Glutamatergic neuron (in vitro differentiated cells): ENCODE data around the gene CADM1. TPM values are rescaled to one million over a fixed set of nuclear protein-coding genes. Genes with fewer than 3 reads are reported as not detected.

Experiments used
- DNase-seq: peaks from one replicate; pipeline ENCODE4 v3.0.0; 2022
- H3K27ac Mint-ChIP-seq: one replicate; pipeline ENCODE4 v1.8.0; 2020; ENCODE audit warnings: mild to moderate bottlenecking, mixed read lengths, inconsistent platforms; ENCODE audit not compliant: unreplicated experiment
- H3K27me3 Mint-ChIP-seq: one replicate; pipeline ENCODE4 v1.8.0; 2020; ENCODE audit warnings: mild to moderate bottlenecking, moderate library complexity, mixed read lengths, inconsistent platforms; ENCODE audit not compliant: unreplicated experiment
- H3K36me3 Mint-ChIP-seq: one replicate; pipeline ENCODE4 v1.8.0; 2020; ENCODE audit warnings: mild to moderate bottlenecking, mixed read lengths, inconsistent platforms; ENCODE audit not compliant: unreplicated experiment
- H3K4me1 Mint-ChIP-seq: one replicate; pipeline ENCODE4 v1.8.0; 2020; ENCODE audit warnings: mild to moderate bottlenecking, low read depth, mixed read lengths, inconsistent platforms; ENCODE audit not compliant: unreplicated experiment
- H3K4me3 Mint-ChIP-seq: one replicate; pipeline ENCODE4 v1.8.0; 2020; ENCODE audit warnings: mild to moderate bottlenecking, mixed read lengths, inconsistent platforms; ENCODE audit not compliant: unreplicated experiment
- H3K9me3 Mint-ChIP-seq: one replicate; pipeline ENCODE4 v1.8.0; 2020; ENCODE audit warnings: mild to moderate bottlenecking, moderate library complexity, mixed read lengths, inconsistent platforms; ENCODE audit not compliant: unreplicated experiment
- CTCF ChIP-seq: fragments of 200-600 bp; sonication (generic); IDR thresholded peaks from one replicate; pipeline ENCODE4 v1.5.0; 2021; ENCODE audit not compliant: partially characterized antibody, unreplicated experiment
- total RNA-seq: library from RNA; stranded (reverse); fragmentation: NEBNext Ultra II Directional; extraction: Animal tissue kit (Norgen Biotek cat#: 25700); gene quantifications from one replicate; pipeline ENCODE4 v1.2.1, GENCODE V29; 2021; ENCODE audit not compliant: unreplicated experiment

The CADM1 gene
- total RNA-seq, 1 donor from 2014 or later = 1,339 TPM

GRCh38 chr11:115207916-115208315 lies 296.3 kb downstream of the CADM1 start:
- Mint-ChIP-seq H3K36me3 (peaks cover 9% of the 10 kb centered on the region), H3K4me3 (no peak overlapping the region), H3K27me3 (peaks cover 15% of the 10 kb centered on the region), H3K27ac (no peak overlapping the region), H3K4me1 (peaks cover 27% of the 10 kb centered on the region), H3K9me3 (peaks cover 35% of the 10 kb centered on the region)
- DNase-seq = no peak
- TF ChIP-seq CTCF = no peak

- Mint-ChIP-seq H3K27me3 (peaks cover 15% of the 10 kb centered on the region), H3K9me3 (peaks cover 36% of the 10 kb centered on the region), H3K4me3 (no peak overlapping the region), H3K36me3 (peaks cover 10% of the 10 kb centered on the region), H3K4me1 (peaks cover 29% of the 10 kb centered on the region), H3K27ac (peak overlapping the region; percentile 12)
- DNase-seq = no peak
- TF ChIP-seq CTCF = no peak
Measured at GRCh38 chr11:115207166-115207591, 297.0 kb downstream of the CADM1 start.

GRCh38 chr11:115206365-115207022 lies 297.7 kb downstream of the CADM1 start:
- Mint-ChIP-seq H3K4me3 (no peak overlapping the region), H3K9me3 (peaks cover 39% of the 10 kb centered on the region), H3K27ac (no peak overlapping the region), H3K4me1 (peaks cover 29% of the 10 kb centered on the region), H3K27me3 (peaks cover 16% of the 10 kb centered on the region), H3K36me3 (peaks cover 10% of the 10 kb centered on the region)
- TF ChIP-seq CTCF = no peak
- no peak for DNase-seq

GRCh38 chr11:115202900-115203552 lies 301.2 kb downstream of the CADM1 start:
- TF ChIP-seq CTCF = no peak
- H3K9me3 Mint-ChIP-seq = peaks cover 36% of the 10 kb centered on the region
- peak overlapping the region; percentile 14 for H3K4me3 Mint-ChIP-seq
- H3K36me3 Mint-ChIP-seq = peaks cover 11% of the 10 kb centered on the region
- H3K4me1 Mint-ChIP-seq = peaks cover 32% of the 10 kb centered on the region
- H3K27me3 Mint-ChIP-seq = peaks cover 20% of the 10 kb centered on the region
- H3K27ac Mint-ChIP-seq = peak overlapping the region; percentile 54
- DNase-seq = no peak

GRCh38 chr11:115202074-115202473 lies 302.1 kb downstream of the CADM1 start:
- Mint-ChIP-seq H3K9me3 (peaks cover 30% of the 10 kb centered on the region), H3K4me1 (peaks cover 23% of the 10 kb centered on the region), H3K4me3 (no peak overlapping the region), H3K36me3 (peaks cover 11% of the 10 kb centered on the region), H3K27ac (no peak overlapping the region), H3K27me3 (peaks cover 20% of the 10 kb centered on the region)
- no peak for DNase-seq
- TF ChIP-seq CTCF = no peak
